HCT116 (cell line): ENCODE data around the gene DBNL.

Experiments
- CTCF ChIP-seq, 3 experiments: fragments of 200-600 bp in 1 of 3; sonication (generic) in 1 of 3; IDR thresholded peaks in 2 of 3; conservative IDR thresholded peaks in 1 of 3; 2 replicates each; pipeline ENCODE4 v1.5.1; 2012 to 2017; ENCODE audit warnings: low read depth in 2 of 3, low read length in 2 of 3, antibody characterized with exemption in 1 of 3, borderline replicate concordance in 1 of 3, control low read depth in 1 of 3, mild to moderate bottlenecking in 1 of 3, mixed read lengths in 1 of 3, mixed run types in 1 of 3, moderate library complexity in 1 of 3; ENCODE audit not compliant: insufficient read depth in 1 of 3
- EZH2 ChIP-seq: fragments of 200-600 bp; sonication (generic); IDR thresholded peaks from 2 replicates; pipeline ENCODE4 v1.6.1; 2017; ENCODE audit warnings: antibody characterized with exemption, mixed run types
- JUND ChIP-seq: IDR thresholded peaks from 2 replicates; pipeline ENCODE4 v1.6.1; 2012
- RAD21 ChIP-seq: IDR thresholded peaks from 2 replicates; pipeline ENCODE4 v1.6.1; 2012; ENCODE audit warnings: low read depth, mild to moderate bottlenecking
- REST ChIP-seq: IDR thresholded peaks from 2 replicates; pipeline ENCODE4 v1.6.1; 2012; ENCODE audit warnings: low read depth
- SP1 ChIP-seq: IDR thresholded peaks from 2 replicates; pipeline ENCODE4 v1.6.1; 2012; ENCODE audit warnings: low read depth
- TCF7L2 ChIP-seq: IDR thresholded peaks from 2 replicates; pipeline ENCODE4 v1.7.0; 2011; ENCODE audit warnings: borderline replicate concordance, inconsistent platforms; ENCODE audit not compliant: insufficient read depth, insufficient read length; ENCODE audit errors: extremely low read depth
- TF ChIP-seq, protein P1 (sequence below): IDR thresholded peaks from 2 replicates; pipeline ENCODE4 v1.6.1; 2012

- TF ChIP-seq CTCF (IDR thresholded peaks at IDR 0.05 in 2 of 3, conservative IDR thresholded peaks at IDR 0.05 in 1 of 3; ENCODE audit: borderline replicate concordance in 1 of 3, insufficient read depth in 1 of 3, low read depth in 2 of 3, low read length in 2 of 3) (no peak), TCF7L2 (no peak), RAD21 (no peak), SP1 (no peak), REST (no peak), JUND (no peak), EZH2 (no peak)
- TF ChIP-seq, protein P1, sequence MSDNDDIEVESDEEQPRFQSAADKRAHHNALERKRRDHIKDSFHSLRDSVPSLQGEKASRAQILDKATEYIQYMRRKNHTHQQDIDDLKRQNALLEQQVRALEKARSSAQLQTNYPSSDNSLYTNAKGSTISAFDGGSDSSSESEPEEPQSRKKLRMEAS = no peak
Measured at GRCh38 chr7:44062903-44063295, 18.4 kb downstream of the DBNL start.
